Osteoblast (primary cell): ENCODE data around the gene CEP89. TPM values are rescaled to one million over a fixed set of nuclear protein-coding genes. Genes with fewer than 3 reads are reported as not detected.

Source experiments
- DNase-seq: peaks from one replicate; pipeline ENCODE4 v3.0.0; 2011; ENCODE audit warnings: low spot score, mixed read lengths; ENCODE audit not compliant: insufficient read length; ENCODE audit errors: missing footprints
- H2AFZ ChIP-seq: 2 replicates; pipeline ENCODE4 v1.6.0; 2011; ENCODE audit warnings: mild to moderate bottlenecking, low read length
- H3K27ac ChIP-seq: 2 replicates; pipeline ENCODE4 v1.5.1; 2011; ENCODE audit warnings: mild to moderate bottlenecking, low read depth, low read length, moderate library complexity
- H3K27me3 ChIP-seq: 2 replicates; pipeline ENCODE4 v1.6.0; 2012; ENCODE audit warnings: mild to moderate bottlenecking, control low read depth, inconsistent platforms, low read length, moderate library complexity; ENCODE audit not compliant: insufficient read depth
- H3K36me3 ChIP-seq: 2 replicates; pipeline ENCODE4 v1.5.1; 2011; ENCODE audit warnings: mild to moderate bottlenecking, low read length, control low read depth, moderate library complexity; ENCODE audit not compliant: insufficient read depth
- H3K4me1 ChIP-seq: 2 replicates; pipeline ENCODE4 v1.5.1; 2011; ENCODE audit warnings: mild to moderate bottlenecking, low read length, control low read depth, moderate library complexity; ENCODE audit not compliant: insufficient read depth
- H3K4me2 ChIP-seq: 2 replicates; pipeline ENCODE4 v1.6.0; 2011; ENCODE audit warnings: mild to moderate bottlenecking, low read length; ENCODE audit not compliant: insufficient read depth
- H3K4me3 ChIP-seq: fragments of 200-600 bp; sonication (generic); 3 replicates; pipeline ENCODE4 v1.5.1; 2012; ENCODE audit warnings: mild to moderate bottlenecking, low read length, inconsistent platforms; ENCODE audit not compliant: insufficient read depth
- H3K79me2 ChIP-seq: 2 replicates; pipeline ENCODE4 v1.6.0; 2012; ENCODE audit warnings: mild to moderate bottlenecking, low read length, control low read depth, inconsistent platforms; ENCODE audit not compliant: insufficient read depth
- H3K9me3 ChIP-seq: 2 replicates; pipeline ENCODE4 v1.5.1; 2011; ENCODE audit warnings: low read depth, low read length, control low read depth
- H4K20me1 ChIP-seq: 2 replicates; pipeline ENCODE4 v1.6.0; 2012; ENCODE audit warnings: mild to moderate bottlenecking, low read length, control low read depth; ENCODE audit not compliant: insufficient read depth
- total RNA-seq: library from RNA; depleted of rRNA; stranded (reverse); fragments of >200 nt; gene quantifications from 2 replicates; pipeline ENCODE4 v1.2.3, GENCODE V29; 2012
- TF ChIP-seq, protein P1 (sequence below): IDR thresholded peaks from 2 replicates; pipeline ENCODE4 v1.5.1; 2011; ENCODE audit warnings: mild to moderate bottlenecking, low read depth, low read length, moderate library complexity; ENCODE audit errors: extremely low read depth

Gene CEP89
- total RNA-seq, 1 donor, result 18.5 TPM

DNA sequence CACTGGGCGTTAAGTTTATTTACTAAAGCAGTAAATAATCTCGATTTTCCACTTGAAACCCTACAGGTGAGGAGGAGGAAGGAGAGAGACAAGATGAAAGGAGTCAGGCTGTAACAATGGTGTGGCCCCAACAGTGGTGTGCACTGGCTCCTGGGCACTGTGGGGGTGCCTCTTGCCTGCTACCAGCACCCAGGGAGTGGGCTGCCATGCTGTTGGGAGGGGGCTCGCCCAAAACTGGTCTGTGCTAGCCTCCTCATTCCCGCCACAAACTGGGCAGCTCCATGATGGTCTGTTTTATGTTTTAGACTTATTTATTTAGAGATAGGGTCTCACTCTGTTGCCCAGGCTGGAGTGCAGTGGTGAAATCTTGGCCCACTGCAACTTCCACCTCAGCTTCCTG is 52.4 kb downstream of the CEP89 start:
- no peak for DNase-seq
- Histone ChIP-seq H2AFZ (no peak overlapping the region), H3K4me2 (no peak overlapping the region), H3K36me3 (peaks cover 33% of the 10 kb centered on the region), H3K4me1 (no peaks in the 10 kb centered on the region), H3K4me3 (no peak overlapping the region), H3K79me2 (no peaks in the 10 kb centered on the region), H4K20me1 (no peaks in the 10 kb centered on the region), H3K9me3 (no peaks in the 10 kb centered on the region), H3K27ac (no peak overlapping the region), H3K27me3 (no peaks in the 10 kb centered on the region)
- TF ChIP-seq, protein P1, sequence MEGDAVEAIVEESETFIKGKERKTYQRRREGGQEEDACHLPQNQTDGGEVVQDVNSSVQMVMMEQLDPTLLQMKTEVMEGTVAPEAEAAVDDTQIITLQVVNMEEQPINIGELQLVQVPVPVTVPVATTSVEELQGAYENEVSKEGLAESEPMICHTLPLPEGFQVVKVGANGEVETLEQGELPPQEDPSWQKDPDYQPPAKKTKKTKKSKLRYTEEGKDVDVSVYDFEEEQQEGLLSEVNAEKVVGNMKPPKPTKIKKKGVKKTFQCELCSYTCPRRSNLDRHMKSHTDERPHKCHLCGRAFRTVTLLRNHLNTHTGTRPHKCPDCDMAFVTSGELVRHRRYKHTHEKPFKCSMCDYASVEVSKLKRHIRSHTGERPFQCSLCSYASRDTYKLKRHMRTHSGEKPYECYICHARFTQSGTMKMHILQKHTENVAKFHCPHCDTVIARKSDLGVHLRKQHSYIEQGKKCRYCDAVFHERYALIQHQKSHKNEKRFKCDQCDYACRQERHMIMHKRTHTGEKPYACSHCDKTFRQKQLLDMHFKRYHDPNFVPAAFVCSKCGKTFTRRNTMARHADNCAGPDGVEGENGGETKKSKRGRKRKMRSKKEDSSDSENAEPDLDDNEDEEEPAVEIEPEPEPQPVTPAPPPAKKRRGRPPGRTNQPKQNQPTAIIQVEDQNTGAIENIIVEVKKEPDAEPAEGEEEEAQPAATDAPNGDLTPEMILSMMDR, result no peak

DNA sequence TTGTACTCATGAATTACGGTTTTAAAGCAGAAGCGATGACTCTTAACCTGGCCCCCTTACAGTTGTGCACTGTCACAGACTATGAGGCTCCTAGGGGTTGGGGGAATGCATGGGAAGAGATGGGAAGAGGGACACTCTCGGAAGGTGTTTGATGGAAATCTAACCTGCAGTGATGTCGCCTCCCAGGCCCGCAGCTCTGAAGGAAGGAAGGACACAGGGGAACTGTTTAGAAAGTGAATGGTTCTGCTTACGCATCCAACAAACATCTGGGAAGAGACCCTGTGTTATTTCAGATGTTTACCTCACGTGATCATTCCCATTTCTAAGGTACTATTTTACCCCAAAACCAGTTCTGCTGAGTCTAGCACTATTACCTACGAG is 54.2 kb downstream of the CEP89 start:
- Histone ChIP-seq H3K27me3 (no peaks in the 10 kb centered on the region), H3K36me3 (peaks cover 34% of the 10 kb centered on the region), H3K4me3 (no peak overlapping the region), H2AFZ (no peak overlapping the region), H4K20me1 (no peaks in the 10 kb centered on the region), H3K79me2 (no peaks in the 10 kb centered on the region), H3K4me1 (no peaks in the 10 kb centered on the region), H3K4me2 (no peak overlapping the region), H3K27ac (no peak overlapping the region), H3K9me3 (no peaks in the 10 kb centered on the region)
- TF ChIP-seq, protein P1, result no peak
- peak; percentile 57 for DNase-seq

DNA sequence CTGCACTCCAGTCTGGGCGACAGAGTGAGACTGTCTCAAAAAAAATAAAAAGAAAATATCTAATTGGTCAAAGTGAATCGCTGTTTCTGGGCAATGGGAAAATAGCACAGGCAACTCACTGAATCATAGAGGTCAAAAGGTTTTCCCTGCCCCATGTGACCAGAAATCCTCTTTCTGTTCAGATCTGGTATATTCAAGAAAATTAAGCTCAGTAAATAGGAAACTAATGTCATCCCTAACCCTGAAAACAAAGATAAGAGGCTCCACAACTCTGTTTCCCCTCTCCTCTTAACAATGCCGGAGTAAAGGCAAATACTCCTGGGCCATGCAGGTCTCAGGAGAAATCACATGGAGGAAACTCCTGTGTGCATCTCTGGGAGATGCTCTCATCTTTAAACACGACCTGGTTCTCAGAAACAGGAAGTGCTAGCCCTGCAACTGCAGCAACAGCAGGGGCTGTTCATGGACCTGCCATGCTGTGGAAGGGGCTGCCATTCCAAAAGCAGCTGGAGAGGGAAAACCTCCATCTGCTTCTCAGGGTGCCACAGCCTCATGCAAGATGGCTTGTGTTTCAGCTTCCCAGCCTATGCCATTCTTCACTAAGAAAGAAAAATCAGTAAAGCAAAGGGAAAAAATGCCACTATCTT is 54.7 kb downstream of the CEP89 start:
- no peak overlapping the region for H3K4me2 ChIP-seq
- TF ChIP-seq, protein P1, result no peak

DNA sequence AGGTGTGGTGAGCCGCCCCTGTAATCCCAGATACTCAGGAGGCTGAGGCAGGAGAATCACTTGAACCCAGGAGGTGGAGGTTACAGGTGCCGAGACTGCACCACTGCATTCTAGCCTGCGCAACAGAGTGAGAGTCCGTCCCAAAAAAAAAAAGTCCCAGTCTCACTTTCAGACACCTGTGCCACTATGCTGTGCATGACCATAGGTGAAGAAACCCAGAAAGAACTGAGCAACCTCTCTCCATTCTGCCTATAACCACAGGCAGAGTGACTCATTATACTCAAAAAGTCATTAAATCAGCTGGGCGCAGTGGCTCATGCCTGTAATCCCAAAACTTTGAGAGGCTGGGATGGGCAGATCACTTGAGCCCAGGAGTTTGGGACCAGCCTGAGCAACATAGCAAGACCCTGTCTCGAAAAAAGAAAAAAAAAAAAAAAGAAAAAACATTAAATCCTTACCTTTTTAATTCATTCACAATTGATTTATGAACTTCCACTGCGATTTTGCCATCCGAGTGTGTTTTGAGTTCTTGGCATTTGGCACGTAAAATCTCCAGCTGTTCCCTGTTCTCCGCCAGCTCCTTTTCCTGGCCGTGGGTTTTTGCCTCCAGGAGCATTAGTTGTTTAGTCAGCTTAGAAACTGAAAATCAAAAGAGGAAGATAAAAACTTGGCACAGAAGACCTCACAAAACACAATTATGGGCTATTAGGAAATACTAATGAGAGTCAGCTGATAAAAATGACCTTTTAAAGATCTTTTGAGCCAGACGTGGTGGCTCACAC is 56.7 kb downstream of the CEP89 start:
- peaks cover 32% of the 10 kb centered on the region for H3K36me3 ChIP-seq
- H3K4me2 ChIP-seq, result no peak overlapping the region
- H3K4me1 ChIP-seq, result no peaks in the 10 kb centered on the region
- H4K20me1 ChIP-seq, result no peaks in the 10 kb centered on the region
- no peak for DNase-seq
- TF ChIP-seq, protein P1, result no peak
- H3K27me3 ChIP-seq, result no peaks in the 10 kb centered on the region
- no peaks in the 10 kb centered on the region for H3K9me3 ChIP-seq
- H3K27ac ChIP-seq, result no peak overlapping the region
- H2AFZ ChIP-seq, result no peak overlapping the region
- no peaks in the 10 kb centered on the region for H3K79me2 ChIP-seq
- no peak overlapping the region for H3K4me3 ChIP-seq

More for the DNA sequence above, 54.7 kb downstream of the CEP89 start:
- peaks cover 34% of the 10 kb centered on the region for H3K36me3 ChIP-seq
- H3K79me2 ChIP-seq, result no peaks in the 10 kb centered on the region
- no peak overlapping the region for H3K27ac ChIP-seq
- no peaks in the 10 kb centered on the region for H3K27me3 ChIP-seq
- H4K20me1 ChIP-seq, result no peaks in the 10 kb centered on the region
- H3K4me3 ChIP-seq, result no peak overlapping the region
- H3K4me1 ChIP-seq, result no peaks in the 10 kb centered on the region
- H2AFZ ChIP-seq, result no peak overlapping the region
- H3K9me3 ChIP-seq, result no peaks in the 10 kb centered on the region
- no peak for DNase-seq
